Left lung (tissue), 10 donors: ENCODE data around the gene RASSF5. TPM values are rescaled to one million over a fixed set of nuclear protein-coding genes. Genes with fewer than 3 reads are reported as not detected.
"Not testable (repeated sequence)": the region's sequence is repeated elsewhere in the genome, so short reads cannot be mapped to it uniquely, and the experiment has no call there.

ENCODE experiments used
- ATAC-seq: fragments of 200-7000 bp; cut with Tn5 transposase; one replicate; pipeline ENCODE4 v1.9.1; 2020; ENCODE audit warnings: moderate library complexity
- DNase-seq, 4 donors: peaks; one replicate each; pipeline ENCODE4 v3.0.0-alpha.2; 2013 to 2020
- H3K27ac ChIP-seq, 2 donors: fragments of 200-600 bp; sonication (generic) in 1 of 2; one replicate each; pipeline versions ENCODE4 v1.5.0 to v1.8.0; 2020 to 2021
- H3K27me3 ChIP-seq, 2 donors: fragments of 200-600 bp; sonication (generic) in 1 of 2; one replicate each; pipeline versions ENCODE4 v1.5.0 to v1.8.0; 2020 to 2021
- H3K36me3 ChIP-seq, 2 donors: fragments of 200-600 bp; sonication (generic) in 1 of 2; one replicate each; pipeline versions ENCODE4 v1.5.0 to v1.8.0; 2020 to 2021
- H3K4me1 ChIP-seq, 2 donors: fragments of 200-600 bp; one replicate each; pipeline ENCODE4 v1.8.0; 2021
- H3K4me3 ChIP-seq, 2 donors: fragments of 200-600 bp; sonication (generic) in 1 of 2; one replicate each; pipeline versions ENCODE4 v1.5.0 to v1.8.0; 2020 to 2021; ENCODE audit warnings: mild to moderate bottlenecking in 1 of 2
- H3K9me3 ChIP-seq, 2 donors: fragments of 200-600 bp; sonication (generic) in 1 of 2; one replicate each; pipeline versions ENCODE4 v1.5.0 to v1.8.0; 2020 to 2021
- intact Hi-C, 2 donors: fragments of 100-400 bp; cut with DNase I; formaldehyde crosslinking; loops; one replicate each; pipeline versions ENCODE4 v1.11.2 to v1.14.2; 2022
- polyA plus RNA-seq, 6 donors: library from polyadenylated mRNA; unstranded; fragments of 120-200 nt; gene quantifications; one replicate each; pipeline ENCODE4 v1.2.1, GENCODE V29; 2013; ENCODE audit not compliant: insufficient read length in 6 of 6
- total RNA-seq, 2 donors: library from RNA; stranded (reverse); fragmentation: NEBNext Ultra II Directional; extraction: Animal tissue kit (Norgen Biotek cat#: 25700); gene quantifications; one replicate each; pipeline ENCODE4 v1.2.1, GENCODE V29; 2021
- TF ChIP-seq, protein P1 (sequence below), 2 donors: fragments of 200-600 bp; sonication (generic) in 1 of 2; IDR thresholded peaks; one replicate each; pipeline versions ENCODE4 v1.5.0 to v1.8.0; 2021; ENCODE audit warnings: antibody characterized with exemption in 2 of 2
- donor health status: DM: no; HTN: yes; CAD: no.
- donor health status: DM: no; HTN: no; CAD: no.

The RASSF5 gene
- total and polyA plus RNA-seq, 8 donors, result 5.8 to 40.9 (median 11.6) TPM

DNA sequence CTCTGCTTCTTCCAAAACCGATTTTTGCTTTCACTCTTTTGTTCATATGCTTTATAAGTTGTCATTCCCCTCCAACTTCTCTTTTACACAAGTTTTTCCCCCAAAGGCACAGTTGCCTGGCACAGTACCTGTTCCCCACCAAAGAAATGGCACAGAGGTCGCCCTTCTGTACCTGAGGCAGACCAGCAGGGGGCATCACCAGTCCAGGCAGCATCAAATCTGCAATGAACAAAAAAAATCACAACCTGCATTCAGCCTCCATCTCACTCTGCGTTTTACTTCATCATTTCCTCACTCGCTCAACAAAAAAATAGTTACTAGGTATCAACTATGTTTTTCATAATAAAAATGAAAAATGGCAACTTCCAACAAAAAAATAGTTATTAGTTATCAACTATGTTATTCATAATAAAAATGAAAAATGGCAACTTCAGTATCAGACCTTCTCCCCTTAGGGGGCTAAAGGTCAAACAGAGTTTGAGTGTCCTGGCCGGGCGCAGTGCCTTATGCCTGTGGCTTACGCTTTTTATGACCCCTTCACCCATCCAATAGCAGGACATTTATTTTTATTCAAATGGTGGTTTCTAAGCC, 100.9 kb downstream of the RASSF5 start:
- TF ChIP-seq, protein P1, sequence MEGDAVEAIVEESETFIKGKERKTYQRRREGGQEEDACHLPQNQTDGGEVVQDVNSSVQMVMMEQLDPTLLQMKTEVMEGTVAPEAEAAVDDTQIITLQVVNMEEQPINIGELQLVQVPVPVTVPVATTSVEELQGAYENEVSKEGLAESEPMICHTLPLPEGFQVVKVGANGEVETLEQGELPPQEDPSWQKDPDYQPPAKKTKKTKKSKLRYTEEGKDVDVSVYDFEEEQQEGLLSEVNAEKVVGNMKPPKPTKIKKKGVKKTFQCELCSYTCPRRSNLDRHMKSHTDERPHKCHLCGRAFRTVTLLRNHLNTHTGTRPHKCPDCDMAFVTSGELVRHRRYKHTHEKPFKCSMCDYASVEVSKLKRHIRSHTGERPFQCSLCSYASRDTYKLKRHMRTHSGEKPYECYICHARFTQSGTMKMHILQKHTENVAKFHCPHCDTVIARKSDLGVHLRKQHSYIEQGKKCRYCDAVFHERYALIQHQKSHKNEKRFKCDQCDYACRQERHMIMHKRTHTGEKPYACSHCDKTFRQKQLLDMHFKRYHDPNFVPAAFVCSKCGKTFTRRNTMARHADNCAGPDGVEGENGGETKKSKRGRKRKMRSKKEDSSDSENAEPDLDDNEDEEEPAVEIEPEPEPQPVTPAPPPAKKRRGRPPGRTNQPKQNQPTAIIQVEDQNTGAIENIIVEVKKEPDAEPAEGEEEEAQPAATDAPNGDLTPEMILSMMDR (IDR thresholded peaks at IDR 0.05), result peak; percentile 54 to 63
- H3K4me3 ChIP-seq, result no peak overlapping the region
- no peak for ATAC-seq
- intact Hi-C loops, result no loop called here
- H3K27ac ChIP-seq, result no peak overlapping the region
- H3K27me3 ChIP-seq, result no peaks in the 10 kb centered on the region
- peak in 1 of 4 donors; percentile 26 for DNase-seq
- peaks cover 0 to 64% of the 10 kb centered on the region in 2 donors for H3K36me3 ChIP-seq
- no peaks in the 10 kb centered on the region for H3K9me3 ChIP-seq
- H3K4me1 ChIP-seq, result peaks cover 5 to 8% of the 10 kb centered on the region in 2 donors

DNA sequence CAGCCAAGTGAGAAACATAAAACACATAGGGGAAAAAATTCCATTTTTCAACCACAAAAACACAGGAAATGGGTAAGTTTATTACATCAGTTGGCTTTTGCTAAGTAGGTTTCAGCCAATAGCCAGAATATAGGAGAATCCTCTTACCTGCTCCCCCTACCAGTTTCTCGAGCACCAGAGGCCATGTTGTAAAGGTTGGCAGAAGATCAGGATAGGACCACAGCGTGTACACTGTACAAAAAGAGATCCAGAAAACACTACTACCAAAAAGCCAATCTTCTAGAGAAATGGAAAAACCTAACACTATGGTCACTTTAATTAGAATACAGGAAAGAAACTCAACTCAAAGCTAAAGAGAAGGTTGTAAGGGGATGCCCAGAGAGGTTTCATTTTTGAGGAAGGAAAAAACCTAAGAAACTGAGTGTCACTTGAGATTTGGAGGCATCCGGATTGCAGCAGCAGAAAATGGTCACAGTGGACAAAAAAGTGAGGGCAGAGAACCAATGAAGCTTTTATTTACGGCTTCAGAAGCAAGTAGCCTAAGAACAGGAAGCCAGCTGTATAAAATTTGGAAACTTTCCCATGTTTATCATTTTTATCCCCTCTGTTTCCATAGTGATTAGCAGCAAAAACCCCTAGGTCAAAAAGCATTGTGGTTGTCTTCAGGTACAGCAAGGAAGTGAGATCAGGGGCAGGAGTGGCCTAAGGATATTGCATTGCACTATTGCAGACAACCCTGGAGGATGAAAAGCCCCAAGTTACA, 102.1 kb downstream of the RASSF5 start:
- ATAC-seq (no peak), DNase-seq (no peak)
- TF ChIP-seq, protein P1 (IDR thresholded peaks at IDR 0.05), result no peak
- Histone ChIP-seq H3K27me3 (no peaks in the 10 kb centered on the region), H3K4me3 (no peak overlapping the region), H3K4me1 (peaks cover 5 to 8% of the 10 kb centered on the region in 2 donors), H3K36me3 (peaks cover 0 to 52% of the 10 kb centered on the region in 2 donors), H3K9me3 (no peaks in the 10 kb centered on the region), H3K27ac (no peak overlapping the region)
- intact Hi-C loops, result no loop called here

DNA sequence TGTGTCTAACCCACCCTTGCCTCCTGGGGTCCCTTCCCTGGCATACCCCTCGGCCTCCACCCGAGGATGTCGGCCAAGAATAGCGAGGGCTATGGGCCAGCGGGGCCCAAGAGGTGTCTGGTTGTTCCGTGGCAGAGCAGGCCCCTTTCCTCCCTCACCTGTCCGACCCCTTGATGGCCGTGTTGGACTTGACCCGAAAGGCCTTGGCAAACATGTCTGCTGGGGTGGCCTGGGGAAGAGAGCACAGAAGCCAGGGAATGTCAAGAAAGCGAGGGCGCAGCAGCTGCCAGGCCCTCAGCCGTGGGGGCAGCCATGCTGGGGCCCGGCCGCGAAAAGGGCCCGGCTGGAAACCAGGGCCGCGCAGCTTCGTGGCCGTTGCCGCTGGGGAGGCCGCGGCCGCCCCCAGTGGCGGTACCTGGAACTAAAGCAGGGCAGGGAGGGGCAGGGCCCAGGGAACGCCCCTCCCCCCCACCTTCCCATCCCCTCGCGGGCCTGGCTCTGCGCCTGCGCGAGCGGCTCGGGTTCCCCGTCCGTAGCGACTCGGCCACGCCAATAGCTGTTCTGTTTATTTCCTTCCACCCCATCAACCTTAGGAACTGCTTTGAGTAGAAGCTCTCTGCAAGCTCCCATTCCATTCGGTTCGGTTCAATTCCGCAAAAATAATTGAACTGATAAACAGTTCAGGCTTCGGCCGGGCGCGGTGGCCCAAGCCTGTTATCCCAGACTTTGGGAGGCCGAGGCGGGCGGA, 105.0 kb downstream of the RASSF5 start, which contains the start of gene EIF2D:
TSS of gene EIF2D (minus strand) at position 337 of the 748 bp plus-strand sequence. CDS start at position 214, 123 bp downstream.
- Histone ChIP-seq H3K27ac (peak within 1 kb of the TSS; percentile 78 to 86), H3K9me3 (no peaks in the 10 kb centered on the region), H3K27me3 (no peaks in the 10 kb centered on the region), H3K4me3 (peak within 1 kb of the TSS; percentile 61 to 63), H3K4me1 (peaks cover 5 to 8% of the 10 kb centered on the region in 2 donors), H3K36me3 (peaks cover 0 to 25% of the 10 kb centered on the region in 2 donors)
- TF ChIP-seq, protein P1 (IDR thresholded peaks at IDR 0.05), result peak; percentile 99
- DNase-seq (peak; percentile 95 to 99 (median 96)), ATAC-seq (peak; percentile 100)
- intact Hi-C loops, result no loop called here

DNA sequence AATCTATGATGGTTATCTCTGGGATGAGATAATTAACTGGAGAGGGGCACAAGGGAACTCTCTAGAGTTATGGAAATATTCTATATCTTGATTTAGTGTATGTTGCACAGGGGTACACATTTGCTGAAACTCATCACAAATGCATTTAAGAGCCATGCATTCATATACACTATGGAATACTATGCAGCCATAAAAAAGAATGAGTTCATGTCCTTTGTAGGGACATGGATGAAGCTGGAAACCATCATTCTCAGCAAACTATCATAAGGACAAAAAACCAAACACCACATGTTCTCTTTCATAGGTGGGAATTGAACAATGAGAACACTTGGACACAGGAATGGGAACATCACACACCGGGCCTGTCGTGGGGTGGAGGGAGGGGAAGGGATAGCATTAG, 119.1 kb downstream of the RASSF5 start:
- ATAC-seq, intact Hi-C loops, H3K4me1 ChIP-seq, H3K9me3 ChIP-seq, H3K36me3 ChIP-seq, H3K27me3 ChIP-seq, H3K4me3 ChIP-seq, DNase-seq, H3K27ac ChIP-seq: not testable (repeated sequence)

DNA sequence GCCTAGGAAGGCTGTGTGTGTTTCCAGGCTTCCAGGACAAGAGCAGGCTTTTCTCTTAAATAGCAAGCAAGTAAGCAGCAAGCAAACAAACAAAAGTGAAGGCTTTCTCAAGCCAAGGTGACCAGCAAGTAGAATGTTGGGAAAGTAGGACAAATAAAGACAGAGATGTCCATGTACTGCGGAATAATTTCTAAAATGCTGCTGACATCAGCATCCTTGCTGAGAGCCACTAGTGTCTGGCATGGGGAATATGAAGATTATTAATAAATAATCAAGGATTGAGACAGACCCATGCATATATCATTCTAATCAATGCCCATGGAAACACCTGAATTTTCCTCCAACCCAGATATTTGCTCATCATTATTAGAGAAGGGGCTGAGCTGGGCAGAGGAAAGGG, 121.6 kb downstream of the RASSF5 start:
- Histone ChIP-seq H3K27ac (no peak overlapping the region), H3K27me3 (no peaks in the 10 kb centered on the region), H3K4me1 (peaks cover 3 to 4% of the 10 kb centered on the region in 2 donors), H3K9me3 (no peaks in the 10 kb centered on the region), H3K4me3 (no peak overlapping the region), H3K36me3 (no peaks in the 10 kb centered on the region)
- intact Hi-C loops, result no loop called here
- ATAC-seq (no peak), DNase-seq (no peak)
- TF ChIP-seq, protein P1 (IDR thresholded peaks at IDR 0.05), result no peak
